Gastroesophageal sphincter (tissue), 4 donors: Measurements from ENCODE around the gene LYSMD1. TPM values are rescaled to one million over a fixed set of nuclear protein-coding genes. Genes with fewer than 3 reads are reported as not detected.

ENCODE experiments used
- ATAC-seq: fragments of 150-250 bp; one replicate; pipeline ENCODE4 v1.9.1; 2016; ENCODE audit warnings: mild to moderate bottlenecking, moderate library complexity
- H3K27ac ChIP-seq, 4 donors: fragments of 200-600 bp; sonication (generic) in 3 of 4; 1 replicate in 3 of 4; 2 replicates in 1 of 4; pipeline ENCODE4 v1.5.1; 2016 to 2019
- H3K27me3 ChIP-seq: fragments of 200-600 bp; sonication (generic); one replicate; pipeline ENCODE4 v1.5.1; 2019
- H3K36me3 ChIP-seq, 2 donors: fragments of 200-600 bp; sonication (generic); one replicate each; pipeline ENCODE4 v1.5.1; 2019; ENCODE audit warnings: control low read depth in 1 of 2
- H3K4me1 ChIP-seq, 3 donors: fragments of 200-600 bp; sonication (generic); 1 replicate in 2 of 3; 2 replicates in 1 of 3; pipeline ENCODE4 v1.5.1; 2016 to 2019; ENCODE audit warnings: control low read depth in 2 of 3
- H3K4me3 ChIP-seq, 2 donors: fragments of 200-600 bp; sonication (generic); one replicate each; pipeline ENCODE4 v1.5.1; 2019; ENCODE audit warnings: mild to moderate bottlenecking in 1 of 2, moderate library complexity in 1 of 2
- H3K9me3 ChIP-seq, 3 donors: fragments of 200-600 bp; sonication (generic); one replicate each; pipeline ENCODE4 v1.5.1; 2017 to 2019; ENCODE audit warnings: control low read depth in 2 of 3
- CTCF ChIP-seq, 4 experiments: fragments of 200-600 bp in 2 of 4; fragments of 450-650 bp in 2 of 4; sonication (generic) in 1 of 4; IDR thresholded peaks; one replicate each; pipeline ENCODE4 v1.5.1; 2017 to 2019; ENCODE audit warnings: antibody characterized with exemption in 4 of 4, mild to moderate bottlenecking in 2 of 4, moderate library complexity in 2 of 4
- EP300 ChIP-seq: sonication (generic); formaldehyde crosslinking; IDR thresholded peaks from one replicate; pipeline ENCODE4 v1.6.1; 2017; ENCODE audit warnings: antibody characterized with exemption, mild to moderate bottlenecking
- POLR2A ChIP-seq, 2 donors: fragments of 450-650 bp; IDR thresholded peaks; one replicate each; pipeline ENCODE4 v1.6.1; 2017; ENCODE audit warnings: antibody characterized with exemption in 2 of 2, mild to moderate bottlenecking in 2 of 2, moderate library complexity in 1 of 2
- POLR2AphosphoS5 ChIP-seq: sonication (generic); formaldehyde crosslinking; IDR thresholded peaks from one replicate; pipeline ENCODE4 v1.6.1; 2017; ENCODE audit warnings: antibody characterized with exemption
- WGBS, 2 donors: methylation state at CpG; one replicate each; pipeline ENCODE4 v1.1.5; 2018; ENCODE audit warnings: low coverage in 1 of 2; 5-methylcytosine and 5-hydroxymethylcytosine counted together
- total RNA-seq, 4 donors: library from RNA; depleted of rRNA; stranded (reverse); fragments of >200 nt; gene quantifications; one replicate each; pipeline ENCODE4 v1.1.0, GENCODE V29; 2016

LYSMD1 gene
- total RNA-seq, 4 donors from 2014 or later: 14.0 to 28.6 (median 14.4) TPM

- Histone ChIP-seq H3K4me1 (peaks cover 0 to 48% (median 26%) of the 10 kb centered on the region in 3 donors), H3K27me3 (no peaks in the 10 kb centered on the region), H3K27ac (peak overlapping the region in 2 of 4 donors; percentile 82 to 86), H3K4me3 (no peak overlapping the region), H3K9me3 (no peaks in the 10 kb centered on the region), H3K36me3 (peaks cover 0 to 37% of the 10 kb centered on the region in 2 donors)
- no peak for ATAC-seq
- no peak for TF ChIP-seq POLR2A (IDR thresholded peaks at IDR 0.05)
- no peak for TF ChIP-seq CTCF (IDR thresholded peaks at IDR 0.05)
- TF ChIP-seq EP300: no peak
- TF ChIP-seq POLR2AphosphoS5: no peak
- 86% methylated on average over 1 of the region's 5 CpGs; no CpG with 5 or more reads in 1 of the 2 donors for WGBS, 2 donors
These were observed 23.2 kb downstream of the LYSMD1 start for GRCh38 chr1:151142411-151143056.

DNA sequence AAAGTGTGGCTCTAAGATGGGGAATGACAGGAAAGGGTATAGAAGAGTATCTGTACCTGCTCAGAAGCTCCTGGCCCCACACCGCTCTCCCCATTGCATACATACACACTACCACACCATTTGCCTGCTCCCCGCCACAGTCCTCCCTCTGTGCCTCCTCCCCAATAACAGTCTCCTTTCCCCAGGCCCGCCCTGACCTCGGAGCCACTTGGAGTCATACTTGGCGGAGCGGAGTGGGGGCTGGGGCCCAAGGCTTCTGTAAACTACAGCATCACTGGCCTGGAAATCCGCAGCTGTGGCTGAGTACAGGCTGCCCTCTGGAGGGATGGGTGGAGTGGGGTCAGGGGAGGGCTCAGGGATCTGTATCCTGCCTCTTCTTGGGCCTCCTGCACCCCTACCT lies 27.9 kb downstream of the LYSMD1 start:
- Histone ChIP-seq H3K4me1 (peaks cover 0 to 8% (median 2%) of the 10 kb centered on the region in 3 donors), H3K36me3 (peaks cover 0 to 80% of the 10 kb centered on the region in 2 donors), H3K4me3 (no peak overlapping the region), H3K27ac (no peak overlapping the region), H3K9me3 (no peaks in the 10 kb centered on the region), H3K27me3 (no peaks in the 10 kb centered on the region)
- TF ChIP-seq EP300 (no peak), CTCF (IDR thresholded peaks at IDR 0.05) (no peak), POLR2AphosphoS5 (no peak), POLR2A (IDR thresholded peaks at IDR 0.05) (no peak)
- 76 to 83% methylated on average over 3 to 6 of the region's 7 CpGs for WGBS, 2 donors
- ATAC-seq: no peak

DNA sequence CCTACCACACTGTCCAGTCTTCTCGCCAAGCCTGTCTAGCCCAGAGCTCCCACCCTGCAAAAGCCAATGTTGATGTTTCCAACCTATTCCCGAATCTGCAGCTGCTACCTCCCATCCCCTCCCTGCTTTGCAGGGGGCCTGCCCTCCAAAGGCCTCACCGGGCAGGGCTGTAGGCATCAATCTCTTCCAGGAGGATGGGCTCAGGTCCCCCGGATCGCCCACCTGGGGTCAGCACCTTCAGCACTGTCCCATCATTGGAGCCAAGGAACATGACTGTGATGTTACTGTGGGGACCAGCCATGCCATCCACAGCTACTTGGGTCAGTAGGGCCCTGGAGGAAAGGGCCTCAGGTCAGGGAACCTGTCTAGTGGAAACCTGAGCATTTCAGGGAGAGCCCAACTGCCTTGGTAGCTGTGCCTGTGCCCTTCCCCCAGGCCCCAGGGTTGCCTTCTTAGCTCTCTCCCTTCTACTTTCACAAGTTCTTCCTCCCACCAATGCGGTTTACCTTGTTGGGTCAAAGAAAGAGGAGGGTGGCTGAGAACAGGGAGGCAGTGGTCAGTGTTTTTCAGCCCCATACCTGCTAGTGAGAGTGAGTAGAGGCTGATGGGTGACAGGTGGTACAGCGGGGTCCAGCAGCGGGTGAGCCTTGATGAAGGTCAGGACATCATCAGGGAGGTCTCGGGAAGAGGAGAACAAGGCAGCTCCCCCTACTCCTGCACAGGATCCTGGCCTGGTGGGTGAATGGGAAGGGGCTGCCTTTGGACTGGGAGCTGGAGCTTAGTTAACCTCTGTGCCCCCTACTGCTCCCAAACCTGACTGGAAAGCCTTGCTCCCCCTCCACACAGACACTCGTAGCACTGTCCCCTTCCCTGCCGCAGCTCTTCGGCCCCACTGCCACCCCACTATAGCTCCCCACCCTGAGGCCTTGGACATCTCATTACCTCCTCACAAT lies 30.0 kb downstream of the LYSMD1 start:
- Histone ChIP-seq H3K27ac (no peak overlapping the region), H3K4me3 (no peak overlapping the region), H3K27me3 (no peaks in the 10 kb centered on the region), H3K4me1 (peaks cover 0 to 18% (median 5%) of the 10 kb centered on the region in 3 donors), H3K36me3 (peaks cover 0 to 74% of the 10 kb centered on the region in 2 donors), H3K9me3 (no peaks in the 10 kb centered on the region)
- ATAC-seq: no peak
- 92% methylated on average over 2 of the region's 12 CpGs; no CpG with 5 or more reads in 1 of the 2 donors for WGBS, 2 donors
- no peak for TF ChIP-seq CTCF (IDR thresholded peaks at IDR 0.05)
- TF ChIP-seq POLR2AphosphoS5: no peak
- no peak for TF ChIP-seq POLR2A (IDR thresholded peaks at IDR 0.05)
- no peak for TF ChIP-seq EP300

- ATAC-seq: no peak
- Histone ChIP-seq H3K27ac (no peak overlapping the region), H3K4me3 (no peak overlapping the region), H3K9me3 (no peaks in the 10 kb centered on the region), H3K4me1 (peaks cover 0 to 24% (median 8%) of the 10 kb centered on the region in 3 donors), H3K27me3 (no peaks in the 10 kb centered on the region), H3K36me3 (peaks cover 0 to 70% of the 10 kb centered on the region in 2 donors)
- WGBS, 2 donors: 100% methylated on average over 1 of the region's 7 CpGs; no CpG with 5 or more reads in 1 of the 2 donors
- TF ChIP-seq POLR2A (IDR thresholded peaks at IDR 0.05): no peak
- no peak for TF ChIP-seq POLR2AphosphoS5
- no peak for TF ChIP-seq CTCF (IDR thresholded peaks at IDR 0.05)
- no peak for TF ChIP-seq EP300
These were observed 30.7 kb downstream of the LYSMD1 start for GRCh38 chr1:151134991-151135390.
